Endothelial cell of umbilical vein (primary cell): ENCODE results near the gene GABRA5.

Experiments used
- JUN ChIP-seq: IDR thresholded peaks from 2 replicates; pipeline ENCODE4 v1.6.1; 2011; ENCODE audit warnings: borderline replicate concordance, low read depth; ENCODE audit not compliant: insufficient read length, insufficient read depth
- POLR2A ChIP-seq: IDR thresholded peaks from 2 replicates; pipeline ENCODE4 v1.6.1; 2012; ENCODE audit warnings: low read depth, mild to moderate bottlenecking, control low read depth, low read length
- POLR2AphosphoS5 ChIP-seq: IDR thresholded peaks from 2 replicates; pipeline ENCODE4 v1.6.1; 2012; ENCODE audit warnings: low read depth, mild to moderate bottlenecking, control low read depth, low read length, moderate library complexity; ENCODE audit not compliant: insufficient read depth
- TF ChIP-seq, protein P1 (sequence below), 2 donors: IDR thresholded peaks; 1 replicate in 1 of 2; 2 replicates in 1 of 2; pipeline ENCODE4 v1.5.1; 2011; ENCODE audit warnings: low read length in 2 of 2, mild to moderate bottlenecking in 2 of 2, moderate library complexity in 2 of 2, control low read depth in 1 of 2, inconsistent platforms in 1 of 2, low read depth in 1 of 2; ENCODE audit not compliant: insufficient read depth in 1 of 2; ENCODE audit errors: extremely low read depth in 1 of 2

DNA sequence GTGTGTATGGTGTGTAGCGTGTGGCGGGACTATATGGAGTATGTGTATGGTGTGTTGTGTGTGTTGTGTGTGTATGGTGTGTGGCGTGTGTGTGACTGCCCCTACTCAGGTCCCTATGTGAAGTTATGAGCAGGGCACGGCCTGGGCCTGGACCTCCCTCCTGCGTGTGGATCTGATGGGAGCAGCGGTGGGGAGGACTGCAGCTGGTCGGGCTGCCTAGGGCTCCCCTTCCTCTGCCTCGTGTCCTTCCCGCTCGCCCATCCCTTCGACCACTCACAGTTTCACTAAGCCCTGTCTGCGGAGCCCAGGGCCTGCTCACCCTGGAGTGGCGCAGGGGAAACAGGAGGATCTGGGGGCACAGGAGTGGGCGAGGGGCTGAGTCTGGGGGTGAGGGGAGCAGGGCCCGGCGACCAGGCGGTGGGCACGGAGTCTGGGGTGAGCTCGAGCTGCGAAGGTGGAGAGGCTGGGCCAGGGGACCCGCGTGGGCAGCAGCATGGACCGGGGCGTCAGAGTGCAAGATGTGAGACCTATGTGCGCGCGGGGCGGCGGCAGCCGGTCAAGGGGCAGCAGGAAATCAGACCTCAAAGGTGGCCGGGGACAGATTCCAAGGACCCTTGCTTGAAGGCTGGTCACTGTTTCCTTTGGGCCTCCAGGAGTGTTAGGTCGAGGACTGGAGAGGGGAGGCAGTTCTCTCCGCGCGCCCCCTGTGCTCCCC is 26.6 kb downstream of the GABRA5 start:
- TF ChIP-seq, protein P1, sequence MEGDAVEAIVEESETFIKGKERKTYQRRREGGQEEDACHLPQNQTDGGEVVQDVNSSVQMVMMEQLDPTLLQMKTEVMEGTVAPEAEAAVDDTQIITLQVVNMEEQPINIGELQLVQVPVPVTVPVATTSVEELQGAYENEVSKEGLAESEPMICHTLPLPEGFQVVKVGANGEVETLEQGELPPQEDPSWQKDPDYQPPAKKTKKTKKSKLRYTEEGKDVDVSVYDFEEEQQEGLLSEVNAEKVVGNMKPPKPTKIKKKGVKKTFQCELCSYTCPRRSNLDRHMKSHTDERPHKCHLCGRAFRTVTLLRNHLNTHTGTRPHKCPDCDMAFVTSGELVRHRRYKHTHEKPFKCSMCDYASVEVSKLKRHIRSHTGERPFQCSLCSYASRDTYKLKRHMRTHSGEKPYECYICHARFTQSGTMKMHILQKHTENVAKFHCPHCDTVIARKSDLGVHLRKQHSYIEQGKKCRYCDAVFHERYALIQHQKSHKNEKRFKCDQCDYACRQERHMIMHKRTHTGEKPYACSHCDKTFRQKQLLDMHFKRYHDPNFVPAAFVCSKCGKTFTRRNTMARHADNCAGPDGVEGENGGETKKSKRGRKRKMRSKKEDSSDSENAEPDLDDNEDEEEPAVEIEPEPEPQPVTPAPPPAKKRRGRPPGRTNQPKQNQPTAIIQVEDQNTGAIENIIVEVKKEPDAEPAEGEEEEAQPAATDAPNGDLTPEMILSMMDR (IDR thresholded peaks at IDR 0.05; ENCODE audit: extremely low read depth in 1 of 2, insufficient read depth in 1 of 2, low read depth in 1 of 2, low read length in 2 of 2) = no peak
- TF ChIP-seq POLR2AphosphoS5 = no peak
- no peak for TF ChIP-seq POLR2A
- TF ChIP-seq JUN = no peak
